Thyroid gland (tissue), 4 donors: Measurements from ENCODE around the gene MAPK11.

Experiments
- POLR2A ChIP-seq, 2 donors: fragments of 450-650 bp; IDR thresholded peaks; one replicate each; pipeline ENCODE4 v1.6.1; 2017; ENCODE audit warnings: antibody characterized with exemption in 2 of 2, mild to moderate bottlenecking in 2 of 2, moderate library complexity in 1 of 2
- TF ChIP-seq, protein P1 (sequence below), 6 experiments: fragments of 200-600 bp in 3 of 6; fragments of 450-650 bp in 3 of 6; sonication (generic) in 3 of 6; IDR thresholded peaks; one replicate each; pipeline ENCODE4 v1.5.1; 2016 to 2019; ENCODE audit warnings: antibody characterized with exemption in 6 of 6, mild to moderate bottlenecking in 2 of 6, inconsistent platforms in 1 of 6, moderate library complexity in 1 of 6

DNA sequence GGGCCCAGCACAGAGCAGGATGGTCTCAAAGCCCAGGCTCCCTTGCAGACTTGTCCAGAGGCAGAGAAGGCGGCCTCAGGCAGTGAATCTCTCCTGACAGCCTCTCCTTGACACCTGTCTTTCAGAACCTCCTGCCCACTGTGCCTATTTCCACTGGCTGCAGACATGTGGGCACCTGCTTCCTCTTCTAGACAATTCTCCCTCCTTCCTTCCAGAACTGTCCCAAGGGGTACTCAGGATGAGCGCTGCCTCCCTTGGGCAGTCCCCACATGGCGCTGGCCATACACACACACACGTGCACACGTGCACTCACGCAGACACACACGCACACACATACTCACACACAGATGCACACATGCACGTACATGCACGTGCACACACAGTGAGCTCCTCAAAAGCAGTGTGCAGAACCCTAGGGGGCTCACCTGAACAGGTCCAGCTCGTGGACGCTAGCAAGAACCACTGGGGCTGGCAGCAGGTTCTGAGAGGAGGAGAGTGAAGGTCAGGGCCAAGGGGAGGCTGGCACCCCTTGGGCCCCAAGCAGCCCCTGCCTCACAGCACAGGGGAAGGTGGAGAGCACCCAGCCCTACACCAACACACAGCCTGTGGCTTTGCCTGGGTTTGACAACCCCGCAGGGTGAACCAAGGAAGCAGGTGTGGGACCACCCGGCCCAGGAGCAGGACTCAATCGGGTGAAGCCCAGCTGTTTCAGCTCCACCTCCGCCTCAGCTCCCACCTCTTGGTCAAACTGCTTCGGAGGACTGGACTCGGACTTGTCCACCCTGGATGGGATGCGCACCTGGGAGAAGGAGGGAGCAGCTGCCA is 45.3 kb upstream of the MAPK11 start:
- TF ChIP-seq, protein P1, sequence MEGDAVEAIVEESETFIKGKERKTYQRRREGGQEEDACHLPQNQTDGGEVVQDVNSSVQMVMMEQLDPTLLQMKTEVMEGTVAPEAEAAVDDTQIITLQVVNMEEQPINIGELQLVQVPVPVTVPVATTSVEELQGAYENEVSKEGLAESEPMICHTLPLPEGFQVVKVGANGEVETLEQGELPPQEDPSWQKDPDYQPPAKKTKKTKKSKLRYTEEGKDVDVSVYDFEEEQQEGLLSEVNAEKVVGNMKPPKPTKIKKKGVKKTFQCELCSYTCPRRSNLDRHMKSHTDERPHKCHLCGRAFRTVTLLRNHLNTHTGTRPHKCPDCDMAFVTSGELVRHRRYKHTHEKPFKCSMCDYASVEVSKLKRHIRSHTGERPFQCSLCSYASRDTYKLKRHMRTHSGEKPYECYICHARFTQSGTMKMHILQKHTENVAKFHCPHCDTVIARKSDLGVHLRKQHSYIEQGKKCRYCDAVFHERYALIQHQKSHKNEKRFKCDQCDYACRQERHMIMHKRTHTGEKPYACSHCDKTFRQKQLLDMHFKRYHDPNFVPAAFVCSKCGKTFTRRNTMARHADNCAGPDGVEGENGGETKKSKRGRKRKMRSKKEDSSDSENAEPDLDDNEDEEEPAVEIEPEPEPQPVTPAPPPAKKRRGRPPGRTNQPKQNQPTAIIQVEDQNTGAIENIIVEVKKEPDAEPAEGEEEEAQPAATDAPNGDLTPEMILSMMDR (IDR thresholded peaks at IDR 0.05) = no peak
- TF ChIP-seq POLR2A (IDR thresholded peaks at IDR 0.05) = no peak
